GM19099 (cell line): Measurements from ENCODE around the gene SELL.

Experiments used
- POLR2A ChIP-seq: IDR thresholded peaks from 3 replicates; pipeline ENCODE4 v1.6.1; 2011; ENCODE audit warnings: low read depth; ENCODE audit not compliant: insufficient read length; ENCODE audit errors: extremely low read depth

SELL gene

DNA sequence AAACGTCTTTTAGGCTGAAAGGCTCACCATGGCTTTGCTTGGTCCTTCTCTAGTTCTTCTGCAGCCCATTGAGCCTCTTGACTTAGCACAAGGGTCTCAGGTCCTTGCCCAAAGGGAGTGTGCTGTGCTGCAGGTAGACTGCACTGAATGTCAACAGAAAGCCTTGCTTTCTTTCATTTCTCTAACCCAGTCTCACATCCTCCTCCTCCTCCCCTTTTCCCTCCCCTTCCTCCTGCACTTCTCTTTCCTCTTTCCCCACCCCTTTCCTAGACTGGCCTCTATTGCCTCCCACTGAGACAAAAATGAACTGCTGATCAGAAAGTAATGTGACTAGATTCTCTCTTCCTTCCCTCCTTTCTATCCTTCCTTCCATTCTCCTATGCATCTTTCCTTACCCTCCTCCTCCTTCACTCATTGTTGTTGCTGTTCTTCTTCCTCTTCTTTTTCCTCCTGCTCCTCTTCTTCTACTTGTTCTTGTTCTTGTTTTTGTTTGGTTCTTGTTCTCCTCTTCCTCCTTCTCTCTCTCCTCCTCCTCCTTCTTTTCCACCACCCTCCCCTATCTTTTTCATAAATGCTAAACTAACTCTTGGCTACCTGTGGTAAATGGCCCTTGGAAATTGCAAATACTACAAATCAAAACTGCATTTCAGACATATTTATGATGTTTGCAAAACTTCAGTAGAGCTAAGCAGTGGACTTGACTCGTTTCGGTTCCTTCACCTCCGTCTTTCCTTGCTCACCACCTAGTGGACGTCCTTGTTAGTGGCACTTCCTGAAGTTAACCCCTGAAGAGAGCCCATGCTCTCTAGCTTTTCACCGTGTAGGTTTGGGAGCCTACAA, at the start of gene SELL:
Gene SELL, minus strand, starts transcription at position 152 of the 840 bp plus-strand sequence. Its CDS starts 122 bp downstream, at position 30.
- TF ChIP-seq POLR2A = peak; percentile 82

DNA sequence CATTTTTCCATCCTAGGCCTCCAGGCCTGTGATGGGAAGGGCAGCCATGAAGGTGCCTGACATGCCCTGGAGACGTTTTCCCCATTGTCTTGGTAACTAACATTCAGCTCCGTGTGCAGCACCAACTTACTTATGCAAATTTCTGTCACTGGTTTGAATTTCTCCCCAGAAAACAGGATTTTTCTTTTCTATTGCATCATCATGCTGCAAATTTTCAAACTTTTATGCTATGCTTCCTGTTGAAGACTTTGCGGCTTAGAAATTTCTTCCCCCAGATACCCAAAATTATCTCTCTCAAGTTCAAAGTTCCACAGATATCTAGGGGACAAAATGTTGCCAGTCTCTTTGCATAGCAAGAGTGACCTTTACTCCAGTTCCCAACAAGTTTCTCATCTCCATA, 47.6 kb upstream of the SELL start:
- TF ChIP-seq POLR2A = no peak

DNA sequence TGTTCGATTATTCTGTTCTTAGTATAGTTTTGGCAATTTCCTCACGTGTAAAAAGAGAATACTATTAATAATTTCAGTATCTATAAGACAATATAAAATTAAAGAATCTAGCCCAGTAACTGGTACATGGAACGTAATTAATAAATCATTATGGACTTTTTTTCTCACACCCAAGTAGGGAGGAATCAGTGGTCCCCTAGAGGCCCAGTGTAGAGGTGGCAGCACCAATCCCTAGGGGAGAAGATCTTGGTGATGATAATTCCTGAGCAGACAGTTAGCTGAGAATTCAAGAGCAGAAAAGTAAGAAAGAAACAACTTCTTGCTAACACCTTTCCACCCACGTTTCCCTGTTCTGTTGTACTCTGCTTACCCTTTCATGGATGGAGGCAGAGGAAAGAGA, 42.1 kb upstream of the SELL start:
- TF ChIP-seq POLR2A = no peak

- TF ChIP-seq POLR2A = no peak
Measured at GRCh38 chr1:169750041-169750440, 38.6 kb upstream of the SELL start.

DNA sequence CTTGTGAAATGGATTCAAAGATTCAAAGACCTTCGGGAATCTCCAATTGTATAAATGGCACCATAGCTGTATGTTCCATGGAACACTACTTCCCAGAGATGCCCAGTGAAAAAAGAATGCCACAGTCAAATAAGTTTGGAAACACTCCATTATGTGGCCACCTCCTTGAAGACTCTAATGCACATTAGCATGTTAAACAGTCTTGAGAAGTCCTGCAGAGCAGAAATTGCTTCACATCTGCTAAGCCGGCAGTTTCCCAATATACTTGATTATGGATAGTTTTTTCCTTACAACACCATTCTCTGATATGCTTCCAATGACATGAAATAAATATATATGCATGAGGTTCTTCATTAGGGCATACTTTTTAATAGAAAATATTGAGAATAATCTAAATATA, 35.1 kb upstream of the SELL start:
- TF ChIP-seq POLR2A = no peak

- no peak for TF ChIP-seq POLR2A
Measured at GRCh38 chr1:169745015-169745861, 33.8 kb upstream of the SELL start.

- TF ChIP-seq POLR2A = no peak
Measured at GRCh38 chr1:169741666-169742394, 30.4 kb upstream of the SELL start.

GRCh38 chr1:169739980-169740379, 28.6 kb upstream of the SELL start:
- no peak for TF ChIP-seq POLR2A

GRCh38 chr1:169733924-169734323, 22.5 kb upstream of the SELL start, which contains the start of gene SELE:
Gene SELE (minus strand): TSS chr1:169734079. CDS start chr1:169733612, 467 bp downstream.
- TF ChIP-seq POLR2A = no peak

- TF ChIP-seq POLR2A = no peak
Measured at GRCh38 chr1:169731446-169731845, 20.0 kb upstream of the SELL start.

GRCh38 chr1:169729991-169730390, 18.6 kb upstream of the SELL start:
- no peak for TF ChIP-seq POLR2A

- TF ChIP-seq POLR2A = no peak
Measured at GRCh38 chr1:169727307-169727706, 15.9 kb upstream of the SELL start.

- no peak for TF ChIP-seq POLR2A
Measured at GRCh38 chr1:169726851-169727250, 15.4 kb upstream of the SELL start.

- TF ChIP-seq POLR2A = no peak
Measured at GRCh38 chr1:169725930-169726329, 14.5 kb upstream of the SELL start.

DNA sequence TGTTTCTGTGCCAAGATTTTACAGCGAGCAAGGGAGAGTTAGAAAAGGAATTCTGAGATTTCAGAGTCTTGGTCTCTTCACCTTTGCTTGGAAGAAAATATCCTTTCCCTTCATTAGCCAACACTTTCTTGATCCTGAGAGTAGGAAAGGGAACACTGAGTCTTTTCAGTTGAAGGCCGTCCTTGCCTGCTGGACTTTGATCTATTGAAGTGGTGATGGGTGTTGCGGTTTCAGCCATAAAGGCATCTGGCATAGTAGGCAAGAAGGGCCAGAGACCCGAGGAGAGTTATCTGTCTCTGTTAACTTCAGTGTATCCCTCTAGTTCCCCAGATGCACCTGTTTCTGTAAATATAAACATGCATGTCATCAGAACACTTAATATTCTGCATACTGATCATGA, 12.7 kb upstream of the SELL start:
- no peak for TF ChIP-seq POLR2A
